KOPT-K1 (cell line): Measurements from ENCODE around the gene N4BP2L2.
A peak's percentile ranks its signal among the peaks of the same experiment; 100 is the strongest.

Source experiments
- H3K27ac ChIP-seq: fragments of 200-600 bp; sonication (generic); 2 replicates; pipeline ENCODE4 v1.5.1; 2016; ENCODE audit warnings: antibody characterized with exemption, mild to moderate bottlenecking, low read depth, low read length; ENCODE audit not compliant: poor library complexity, severe bottlenecking
- H3K36me3 ChIP-seq: fragments of 200-600 bp; sonication (generic); 2 replicates; pipeline ENCODE4 v1.5.1; 2017; ENCODE audit warnings: antibody characterized with exemption, mild to moderate bottlenecking, low read length, moderate library complexity; ENCODE audit not compliant: insufficient read depth
- H3K9me3 ChIP-seq: fragments of 200-600 bp; sonication (generic); 2 replicates; pipeline ENCODE4 v1.5.1; 2017; ENCODE audit warnings: antibody characterized with exemption, low read length, mild to moderate bottlenecking; ENCODE audit not compliant: insufficient read depth, poor library complexity, severe bottlenecking

Gene N4BP2L2

GRCh38 chr13:32428581-32429432 lies 109.8 kb downstream of the N4BP2L2 start:
- Histone ChIP-seq H3K36me3 (0 out of 2 replicates have a peak, but pooled peaks cover 6% of the 10 kb centered on the region), H3K27ac (peak overlapping the region; percentile 96), H3K9me3 (no peaks in the 10 kb centered on the region)

GRCh38 chr13:32427852-32428580 lies 110.6 kb downstream of the N4BP2L2 start, which contains the start of gene N4BP2L1:
Gene N4BP2L1, minus strand, starts transcription at chr13:32428130. Its CDS starts 48 bp downstream, at chr13:32428082.
- Histone ChIP-seq H3K36me3 (peaks cover 14% of the 10 kb centered on the region), H3K27ac (peak within 1 kb of the TSS; percentile 96)

GRCh38 chr13:32426990-32427851 lies 111.4 kb downstream of the N4BP2L2 start:
- Histone ChIP-seq H3K36me3 (peaks cover 22% of the 10 kb centered on the region), H3K27ac (peak overlapping the region; percentile 96), H3K9me3 (no peaks in the 10 kb centered on the region)

More at GRCh38 chr13:32427852-32428580, 110.6 kb downstream of the N4BP2L2 start, which contains the start of gene N4BP2L1:
- no peaks in the 10 kb centered on the region for H3K9me3 ChIP-seq

- peaks cover 27% of the 10 kb centered on the region for H3K36me3 ChIP-seq
- peak overlapping the region; percentile 96 for H3K27ac ChIP-seq
These were observed 112.2 kb downstream of the N4BP2L2 start for GRCh38 chr13:32426191-32426989.

GRCh38 chr13:32425158-32425557 lies 113.4 kb downstream of the N4BP2L2 start:
- H3K36me3 ChIP-seq: peaks cover 39% of the 10 kb centered on the region
- peaks cover 13% of the 10 kb centered on the region for H3K9me3 ChIP-seq
- peak overlapping the region; percentile 96 for H3K27ac ChIP-seq

More at GRCh38 chr13:32426191-32426989, 112.2 kb downstream of the N4BP2L2 start:
- peaks cover under 1% of the 10 kb centered on the region for H3K9me3 ChIP-seq

GRCh38 chr13:32423592-32423991 lies 115.0 kb downstream of the N4BP2L2 start:
- Histone ChIP-seq H3K36me3 (peaks cover 51% of the 10 kb centered on the region), H3K27ac (peak overlapping the region; percentile 0), H3K9me3 (peaks cover 28% of the 10 kb centered on the region)

- no peak overlapping the region for H3K27ac ChIP-seq
- peaks cover 53% of the 10 kb centered on the region for H3K36me3 ChIP-seq
- H3K9me3 ChIP-seq: peaks cover 36% of the 10 kb centered on the region
These were observed 118.7 kb downstream of the N4BP2L2 start for GRCh38 chr13:32419862-32420261.

GRCh38 chr13:32417995-32418394 lies 120.6 kb downstream of the N4BP2L2 start:
- H3K27ac ChIP-seq: no peak overlapping the region
- H3K36me3 ChIP-seq: peaks cover 42% of the 10 kb centered on the region

GRCh38 chr13:32415019-32415418 lies 123.6 kb downstream of the N4BP2L2 start:
- peaks cover 22% of the 10 kb centered on the region for H3K9me3 ChIP-seq
- peaks cover 16% of the 10 kb centered on the region for H3K36me3 ChIP-seq
- H3K27ac ChIP-seq: no peak overlapping the region

More at GRCh38 chr13:32417995-32418394, 120.6 kb downstream of the N4BP2L2 start:
- H3K9me3 ChIP-seq: peaks cover 36% of the 10 kb centered on the region

GRCh38 chr13:32414580-32414979 lies 124.0 kb downstream of the N4BP2L2 start:
- no peak overlapping the region for H3K27ac ChIP-seq
- H3K9me3 ChIP-seq: peaks cover 17% of the 10 kb centered on the region
- H3K36me3 ChIP-seq: peaks cover 12% of the 10 kb centered on the region; the same call in 1 of the 2 replicates

GRCh38 chr13:32413284-32413683 lies 125.3 kb downstream of the N4BP2L2 start:
- Histone ChIP-seq H3K27ac (no peak overlapping the region), H3K36me3 (peaks cover 3% of the 10 kb centered on the region; the same call in 1 of the 2 replicates), H3K9me3 (peaks cover 5% of the 10 kb centered on the region)

- no peak overlapping the region for H3K27ac ChIP-seq
- H3K9me3 ChIP-seq: no peaks in the 10 kb centered on the region
- peaks cover 14% of the 10 kb centered on the region for H3K36me3 ChIP-seq
These were observed 128.8 kb downstream of the N4BP2L2 start for GRCh38 chr13:32409561-32410421.

- no peak overlapping the region for H3K27ac ChIP-seq
- peaks cover 21% of the 10 kb centered on the region for H3K36me3 ChIP-seq
- no peaks in the 10 kb centered on the region for H3K9me3 ChIP-seq
These were observed 129.6 kb downstream of the N4BP2L2 start for GRCh38 chr13:32409001-32409313.
